K562 (cell line): ENCODE results near the gene AMT. TPM values are rescaled to one million over a fixed set of nuclear protein-coding genes. Genes with fewer than 3 reads are reported as not detected.
A peak's percentile ranks its signal among the peaks of the same experiment; 100 is the strongest.

Source experiments
- CBX2 ChIP-seq: fragments of 200-600 bp; sonication (generic); IDR thresholded peaks from one replicate; pipeline ENCODE4 v1.6.1; 2012; ENCODE audit warnings: mild to moderate bottlenecking, low read length, inconsistent platforms; ENCODE audit not compliant: insufficient read depth, poor library complexity, severe bottlenecking
- CCAR2 ChIP-seq: fragments of 200-400 bp; formaldehyde crosslinking; IDR thresholded peaks from 2 replicates; pipeline ENCODE4 v1.6.1; 2017; ENCODE audit warnings: mild to moderate bottlenecking, low read depth, low read length
- ELF1 ChIP-seq: fragments of 200-800 bp; sonication (Bioruptor generic); IDR thresholded peaks from 2 replicates; pipeline ENCODE4 v1.6.1; 2016; ENCODE audit warnings: missing genetic modification characterization, missing compliant biosample characterization
- ESRRA ChIP-seq: fragments of 450-650 bp; IDR thresholded peaks from 2 replicates; pipeline ENCODE4 v1.6.1; 2014; ENCODE audit warnings: low read depth, mild to moderate bottlenecking, moderate library complexity, borderline replicate concordance
- ETV6 ChIP-seq, 3 experiments: fragments of 150-350 bp in 1 of 3; sonication (generic) in 1 of 3; formaldehyde crosslinking in 1 of 3; IDR thresholded peaks; 2 replicates each; pipeline versions ENCODE4 v1.6.1 to v1.8.0; 2014 to 2022; ENCODE audit warnings: borderline replicate concordance in 2 of 3, low read depth in 2 of 3, antibody characterized with exemption in 1 of 3, low read length in 1 of 3, mild to moderate bottlenecking in 1 of 3, missing genetic modification reagents in 1 of 3
- HIVEP1 ChIP-seq: fragments of 250-450 bp; sonication (Bioruptor Pico); IDR thresholded peaks from 2 replicates; pipeline ENCODE4 v1.4.0; 2020; ENCODE audit warnings: mild to moderate bottlenecking
- POLR2B ChIP-seq: fragments of 450-650 bp; IDR thresholded peaks from 2 replicates; pipeline ENCODE4 v1.6.1; 2018; ENCODE audit warnings: low read depth; ENCODE audit not compliant: partially characterized antibody
- RAD51 ChIP-seq: fragments of 450-650 bp; IDR thresholded peaks from 2 replicates; pipeline ENCODE4 v1.7.1; 2016; ENCODE audit warnings: low read depth, mild to moderate bottlenecking, borderline replicate concordance
- SMARCA4 ChIP-seq: fragments of 450-650 bp; IDR thresholded peaks from 2 replicates; pipeline ENCODE4 v1.6.1; 2016
- TAF15 ChIP-seq: fragments of 200-400 bp; formaldehyde crosslinking; IDR thresholded peaks from 2 replicates; pipeline ENCODE4 v1.6.1; 2017; ENCODE audit warnings: mild to moderate bottlenecking, low read depth, low read length, moderate library complexity
- ZEB2 ChIP-seq: fragments of 450-650 bp; IDR thresholded peaks from 2 replicates; pipeline ENCODE4 v1.6.1; 2016
- ZNF717 ChIP-seq: fragments of 250-450 bp; sonication (Bioruptor Pico); IDR thresholded peaks from 2 replicates; pipeline ENCODE4 v1.5.0; 2021
- polyA plus RNA-seq, 8 experiments: library from polyadenylated mRNA; depleted of rRNA in 4 of 8; stranded (reverse) in 5 of 8; unstranded in 3 of 8; fragments of >200 nt; fragmentation: Nextera tagmentation in 2 of 8; fragmentation: Illumina TruSeq in 1 of 8; extraction: Ambion mirVana in 2 of 8; extraction: Trizol in 1 of 8; gene quantifications; 2 replicates each; pipeline versions ENCODE4 v1.2.1 to v1.2.3, GENCODE V29; 2011 to 2014; ENCODE audit warnings: inconsistent platforms in 1 of 8, missing spikeins in 1 of 8
- total RNA-seq, 7 experiments: library from RNA; depleted of rRNA in 6 of 7; stranded (reverse); fragments of >200 nt in 6 of 7; fragmentation: Illumina TruSeq in 2 of 7; extraction: Trizol in 2 of 7; gene quantifications; 2 replicates each; pipeline versions ENCODE4 v1.2.1 to v1.2.3, GENCODE V29; 2011 to 2021; ENCODE audit warnings: low replicate concordance in 1 of 7
- TF ChIP-seq, protein P1 (sequence below): fragments of 200-800 bp; sonication (Bioruptor generic); IDR thresholded peaks from 2 replicates; pipeline ENCODE4 v1.6.1; 2016; ENCODE audit warnings: missing genetic modification characterization, missing compliant biosample characterization
- TF ChIP-seq, protein P2 (sequence below): fragments of 450-650 bp; formaldehyde crosslinking; conservative IDR thresholded peaks from 2 replicates; pipeline ENCODE4 v1.4.0; 2022; ENCODE audit warnings: mild to moderate bottlenecking, missing genetic modification characterization
- TF ChIP-seq, protein P3 (sequence below): fragments of 450-650 bp; conservative IDR thresholded peaks from 2 replicates; pipeline ENCODE4 v1.6.1; 2016; ENCODE audit warnings: missing genetic modification characterization, low read depth, mild to moderate bottlenecking, missing compliant biosample characterization, moderate library complexity
- TF ChIP-seq, protein P4 (sequence below): sonication (generic); formaldehyde crosslinking; IDR thresholded peaks from 2 replicates; pipeline ENCODE4 v1.8.0; 2022; ENCODE audit warnings: mild to moderate bottlenecking, missing genetic modification reagents, borderline replicate concordance

The AMT gene
- total and polyA plus RNA-seq, 9 of the 15 experiments (the other 6 are each of a cell fraction or from before 2014, with no cell fraction given), result 0.14 to 2.1 (median 0.52) TPM

DNA sequence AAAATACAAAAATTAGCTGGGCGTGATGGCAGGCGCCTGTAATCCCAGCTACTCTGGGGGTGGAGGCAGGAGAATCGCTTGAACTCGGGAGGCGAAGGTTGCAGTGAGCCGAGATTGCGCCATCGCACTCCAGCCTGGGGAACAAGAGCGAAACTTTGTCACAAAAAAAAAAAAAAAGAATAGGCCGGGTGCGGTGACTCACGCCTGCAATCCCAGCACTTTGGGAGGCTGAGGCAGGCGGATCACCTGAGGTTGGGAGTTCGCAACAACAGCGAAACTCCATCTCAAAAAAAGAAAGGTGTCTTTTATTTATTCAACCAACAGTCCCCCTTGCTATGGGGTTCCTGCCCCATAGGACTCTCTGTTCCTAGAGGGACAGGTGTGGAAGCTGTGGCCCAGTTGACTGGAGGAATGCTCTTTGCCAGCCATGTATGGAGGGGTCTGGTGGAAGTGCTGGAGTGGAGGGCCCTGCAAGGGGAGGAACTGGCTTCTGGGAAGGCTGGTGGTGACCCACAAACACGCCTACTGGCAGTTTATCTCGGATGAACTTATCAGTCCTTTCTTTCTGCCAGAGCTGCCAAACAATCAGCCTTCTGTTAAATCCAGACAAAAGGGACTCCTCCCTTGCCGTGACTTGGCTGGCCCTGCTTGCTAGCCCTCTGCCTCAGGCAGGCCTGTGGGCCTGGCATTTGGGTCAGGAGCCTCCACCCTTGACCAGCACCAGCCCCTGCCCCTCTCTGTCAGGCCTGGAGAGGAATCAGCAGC is 43.2 kb upstream of the AMT start (continued):
- no peak for TF ChIP-seq POLR2B
- TF ChIP-seq, protein P1, sequence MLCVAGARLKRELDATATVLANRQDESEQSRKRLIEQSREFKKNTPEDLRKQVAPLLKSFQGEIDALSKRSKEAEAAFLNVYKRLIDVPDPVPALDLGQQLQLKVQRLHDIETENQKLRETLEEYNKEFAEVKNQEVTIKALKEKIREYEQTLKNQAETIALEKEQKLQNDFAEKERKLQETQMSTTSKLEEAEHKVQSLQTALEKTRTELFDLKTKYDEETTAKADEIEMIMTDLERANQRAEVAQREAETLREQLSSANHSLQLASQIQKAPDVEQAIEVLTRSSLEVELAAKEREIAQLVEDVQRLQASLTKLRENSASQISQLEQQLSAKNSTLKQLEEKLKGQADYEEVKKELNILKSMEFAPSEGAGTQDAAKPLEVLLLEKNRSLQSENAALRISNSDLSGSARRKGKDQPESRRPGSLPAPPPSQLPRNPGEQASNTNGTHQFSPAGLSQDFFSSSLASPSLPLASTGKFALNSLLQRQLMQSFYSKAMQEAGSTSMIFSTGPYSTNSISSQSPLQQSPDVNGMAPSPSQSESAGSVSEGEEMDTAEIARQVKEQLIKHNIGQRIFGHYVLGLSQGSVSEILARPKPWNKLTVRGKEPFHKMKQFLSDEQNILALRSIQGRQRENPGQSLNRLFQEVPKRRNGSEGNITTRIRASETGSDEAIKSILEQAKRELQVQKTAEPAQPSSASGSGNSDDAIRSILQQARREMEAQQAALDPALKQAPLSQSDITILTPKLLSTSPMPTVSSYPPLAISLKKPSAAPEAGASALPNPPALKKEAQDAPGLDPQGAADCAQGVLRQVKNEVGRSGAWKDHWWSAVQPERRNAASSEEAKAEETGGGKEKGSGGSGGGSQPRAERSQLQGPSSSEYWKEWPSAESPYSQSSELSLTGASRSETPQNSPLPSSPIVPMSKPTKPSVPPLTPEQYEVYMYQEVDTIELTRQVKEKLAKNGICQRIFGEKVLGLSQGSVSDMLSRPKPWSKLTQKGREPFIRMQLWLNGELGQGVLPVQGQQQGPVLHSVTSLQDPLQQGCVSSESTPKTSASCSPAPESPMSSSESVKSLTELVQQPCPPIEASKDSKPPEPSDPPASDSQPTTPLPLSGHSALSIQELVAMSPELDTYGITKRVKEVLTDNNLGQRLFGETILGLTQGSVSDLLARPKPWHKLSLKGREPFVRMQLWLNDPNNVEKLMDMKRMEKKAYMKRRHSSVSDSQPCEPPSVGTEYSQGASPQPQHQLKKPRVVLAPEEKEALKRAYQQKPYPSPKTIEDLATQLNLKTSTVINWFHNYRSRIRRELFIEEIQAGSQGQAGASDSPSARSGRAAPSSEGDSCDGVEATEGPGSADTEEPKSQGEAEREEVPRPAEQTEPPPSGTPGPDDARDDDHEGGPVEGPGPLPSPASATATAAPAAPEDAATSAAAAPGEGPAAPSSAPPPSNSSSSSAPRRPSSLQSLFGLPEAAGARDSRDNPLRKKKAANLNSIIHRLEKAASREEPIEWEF (CRISPR knock-in tag), result no peak
- TF ChIP-seq HIVEP1, result no peak
- no peak for TF ChIP-seq TAF15
- peak; percentile 61; the same call in 1 of the 2 replicates for TF ChIP-seq SMARCA4
- TF ChIP-seq CCAR2, result no peak
- TF ChIP-seq ETV6 (IDR thresholded peaks at IDR 0.05; ENCODE audit: borderline replicate concordance in 1 of 2, low read depth in 2 of 2, low read length in 1 of 2), result no peak
- TF ChIP-seq ETV6 (CRISPR knock-in tag; IDR thresholded peaks at IDR 0.05; ENCODE audit: borderline replicate concordance), result no peak
- TF ChIP-seq ZNF717 (CRISPR knock-in tag), result no peak
- TF ChIP-seq, protein P2, sequence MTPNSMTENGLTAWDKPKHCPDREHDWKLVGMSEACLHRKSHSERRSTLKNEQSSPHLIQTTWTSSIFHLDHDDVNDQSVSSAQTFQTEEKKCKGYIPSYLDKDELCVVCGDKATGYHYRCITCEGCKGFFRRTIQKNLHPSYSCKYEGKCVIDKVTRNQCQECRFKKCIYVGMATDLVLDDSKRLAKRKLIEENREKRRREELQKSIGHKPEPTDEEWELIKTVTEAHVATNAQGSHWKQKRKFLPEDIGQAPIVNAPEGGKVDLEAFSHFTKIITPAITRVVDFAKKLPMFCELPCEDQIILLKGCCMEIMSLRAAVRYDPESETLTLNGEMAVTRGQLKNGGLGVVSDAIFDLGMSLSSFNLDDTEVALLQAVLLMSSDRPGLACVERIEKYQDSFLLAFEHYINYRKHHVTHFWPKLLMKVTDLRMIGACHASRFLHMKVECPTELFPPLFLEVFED, result no peak
- TF ChIP-seq ESRRA, result no peak
- TF ChIP-seq, protein P3, sequence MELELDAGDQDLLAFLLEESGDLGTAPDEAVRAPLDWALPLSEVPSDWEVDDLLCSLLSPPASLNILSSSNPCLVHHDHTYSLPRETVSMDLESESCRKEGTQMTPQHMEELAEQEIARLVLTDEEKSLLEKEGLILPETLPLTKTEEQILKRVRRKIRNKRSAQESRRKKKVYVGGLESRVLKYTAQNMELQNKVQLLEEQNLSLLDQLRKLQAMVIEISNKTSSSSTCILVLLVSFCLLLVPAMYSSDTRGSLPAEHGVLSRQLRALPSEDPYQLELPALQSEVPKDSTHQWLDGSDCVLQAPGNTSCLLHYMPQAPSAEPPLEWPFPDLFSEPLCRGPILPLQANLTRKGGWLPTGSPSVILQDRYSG (tag), result no peak
- TF ChIP-seq, protein P4, sequence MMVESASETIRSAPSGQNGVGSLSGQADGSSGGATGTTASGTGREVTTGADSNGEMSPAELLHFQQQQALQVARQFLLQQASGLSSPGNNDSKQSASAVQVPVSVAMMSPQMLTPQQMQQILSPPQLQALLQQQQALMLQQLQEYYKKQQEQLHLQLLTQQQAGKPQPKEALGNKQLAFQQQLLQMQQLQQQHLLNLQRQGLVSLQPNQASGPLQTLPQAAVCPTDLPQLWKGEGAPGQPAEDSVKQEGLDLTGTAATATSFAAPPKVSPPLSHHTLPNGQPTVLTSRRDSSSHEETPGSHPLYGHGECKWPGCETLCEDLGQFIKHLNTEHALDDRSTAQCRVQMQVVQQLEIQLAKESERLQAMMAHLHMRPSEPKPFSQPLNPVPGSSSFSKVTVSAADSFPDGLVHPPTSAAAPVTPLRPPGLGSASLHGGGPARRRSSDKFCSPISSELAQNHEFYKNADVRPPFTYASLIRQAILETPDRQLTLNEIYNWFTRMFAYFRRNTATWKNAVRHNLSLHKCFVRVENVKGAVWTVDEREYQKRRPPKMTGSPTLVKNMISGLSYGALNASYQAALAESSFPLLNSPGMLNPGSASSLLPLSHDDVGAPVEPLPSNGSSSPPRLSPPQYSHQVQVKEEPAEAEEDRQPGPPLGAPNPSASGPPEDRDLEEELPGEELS (CRISPR knock-in tag), result no peak
- 0 out of 2 replicates have a peak, but pooled peaks have one; percentile 41 for TF ChIP-seq ZEB2
- TF ChIP-seq CBX2, result no peak
- no peak for TF ChIP-seq ELF1 (tag)
- no peak for TF ChIP-seq RAD51
